ENCODE results near the gene IL18.
"Not testable (repeated sequence)": the region's sequence is repeated elsewhere in the genome, so short reads cannot be mapped to it uniquely, and the experiment has no call there.

The IL18 gene

GRCh38 chr11:112172362-112172994 is 8.6 kb upstream of the IL18 start:
- DNase-seq (ENCODE audit: low spot score), result no peak

- no peak for DNase-seq (ENCODE audit: low spot score)
These were observed 3.3 kb upstream of the IL18 start, which contains the start of gene TEX12 for GRCh38 chr11:112167145-112167544. Gene TEX12, plus strand, starts transcription at chr11:112167372. Its CDS starts 1,897 bp downstream, at chr11:112169269.

DNA sequence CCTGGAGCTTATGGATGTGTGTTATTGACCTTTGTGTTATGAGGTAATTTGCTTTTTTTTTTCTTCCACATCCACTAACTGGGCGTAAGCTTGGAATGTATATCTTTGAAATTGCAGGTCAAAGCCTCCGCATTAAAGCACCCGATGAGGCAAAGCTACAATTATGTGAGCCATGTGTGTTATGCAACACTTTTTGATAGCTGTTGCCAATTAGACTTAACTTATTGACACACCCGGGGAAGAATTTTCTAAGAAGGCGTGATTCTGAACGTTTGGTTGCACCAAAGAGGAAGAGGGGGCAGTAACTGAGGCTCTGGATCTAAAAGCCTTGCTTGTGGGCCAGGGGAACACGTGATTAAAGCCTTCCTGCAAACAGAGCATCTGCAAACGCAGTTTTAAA is 2.7 kb upstream of the IL18 start:
- DNase-seq (ENCODE audit: low spot score), result no peak

- DNase-seq (ENCODE audit: low spot score), result no peak
These were observed 1.2 kb upstream of the IL18 start for GRCh38 chr11:112165049-112165448.

- DNase-seq (ENCODE audit: low spot score), result peak; percentile 9
These were observed 940 bp downstream of the IL18 start for GRCh38 chr11:112162761-112163546.

- DNase-seq (ENCODE audit: low spot score), result not testable (repeated sequence)
These were observed 1.7 kb downstream of the IL18 start for GRCh38 chr11:112162200-112162599.

DNA sequence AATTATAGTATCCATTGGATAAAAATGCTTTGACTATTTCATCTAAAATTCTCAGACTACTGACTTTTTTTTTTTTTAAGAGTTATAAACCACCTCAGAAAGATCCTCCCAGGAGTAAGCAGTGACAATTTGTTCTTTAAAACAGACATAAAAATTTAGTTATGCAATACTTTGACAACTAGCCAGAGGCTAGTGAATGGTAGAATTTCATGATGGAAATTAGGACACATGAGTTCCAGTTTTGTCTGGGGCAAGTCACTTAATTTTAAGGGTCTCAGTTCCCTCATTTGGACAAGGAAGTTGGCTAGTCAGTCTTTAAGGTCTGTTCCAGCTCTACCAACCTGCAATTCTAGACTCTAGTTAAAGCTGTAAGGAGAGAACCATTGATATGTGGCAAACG is 2.9 kb downstream of the IL18 start:
- no peak for DNase-seq (ENCODE audit: low spot score)

- DNase-seq (ENCODE audit: low spot score), result no peak
These were observed 3.6 kb downstream of the IL18 start for GRCh38 chr11:112160091-112160848.

DNA sequence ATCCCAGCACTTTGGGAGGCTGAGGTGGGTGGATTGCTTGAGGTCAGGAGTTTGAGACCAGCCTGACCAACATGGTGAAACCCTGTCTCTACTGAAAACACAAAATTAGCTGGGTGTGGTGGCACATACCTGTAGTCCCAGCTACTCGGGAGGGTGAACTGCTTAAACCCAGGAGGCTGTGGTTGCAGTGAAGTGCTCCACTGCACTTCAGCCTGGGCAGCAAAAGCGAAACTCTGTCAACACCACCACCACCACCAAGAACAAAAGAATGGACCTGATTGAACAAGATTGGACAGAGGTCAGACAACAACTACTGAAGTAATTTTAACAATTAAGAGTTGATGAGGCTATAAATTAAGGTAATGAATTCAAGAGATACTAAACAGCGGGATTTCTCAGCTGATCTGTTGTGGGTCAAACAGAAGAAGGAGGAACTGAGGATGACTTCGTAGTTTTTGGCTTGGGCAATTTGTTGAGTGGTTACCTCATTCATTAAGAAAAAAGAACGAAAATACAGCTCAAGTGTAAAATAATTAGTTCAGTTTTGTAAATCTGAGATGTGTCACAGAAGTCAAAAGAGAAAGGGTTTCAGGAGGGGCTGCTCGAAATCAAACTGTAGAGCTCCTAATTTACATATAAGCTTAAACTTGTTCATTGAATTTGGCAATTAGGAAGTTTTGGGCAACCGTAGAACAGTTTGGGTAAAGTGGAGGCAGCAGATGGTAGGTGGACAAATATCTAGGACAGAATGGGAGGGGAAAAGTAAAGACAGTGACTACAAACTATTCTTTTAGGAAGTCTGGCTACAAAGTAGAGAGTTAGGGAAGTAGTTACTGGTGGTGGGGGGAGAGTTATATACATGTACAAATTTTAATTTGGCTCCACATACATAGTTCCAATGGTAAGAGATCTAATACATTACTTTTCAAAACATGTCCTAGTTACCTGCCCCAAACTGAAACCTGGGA is 4.5 kb downstream of the IL18 start:
- no peak for DNase-seq (ENCODE audit: low spot score)

GRCh38 chr11:112156956-112157766 is 6.7 kb downstream of the IL18 start:
- no peak for DNase-seq (ENCODE audit: low spot score)

DNA sequence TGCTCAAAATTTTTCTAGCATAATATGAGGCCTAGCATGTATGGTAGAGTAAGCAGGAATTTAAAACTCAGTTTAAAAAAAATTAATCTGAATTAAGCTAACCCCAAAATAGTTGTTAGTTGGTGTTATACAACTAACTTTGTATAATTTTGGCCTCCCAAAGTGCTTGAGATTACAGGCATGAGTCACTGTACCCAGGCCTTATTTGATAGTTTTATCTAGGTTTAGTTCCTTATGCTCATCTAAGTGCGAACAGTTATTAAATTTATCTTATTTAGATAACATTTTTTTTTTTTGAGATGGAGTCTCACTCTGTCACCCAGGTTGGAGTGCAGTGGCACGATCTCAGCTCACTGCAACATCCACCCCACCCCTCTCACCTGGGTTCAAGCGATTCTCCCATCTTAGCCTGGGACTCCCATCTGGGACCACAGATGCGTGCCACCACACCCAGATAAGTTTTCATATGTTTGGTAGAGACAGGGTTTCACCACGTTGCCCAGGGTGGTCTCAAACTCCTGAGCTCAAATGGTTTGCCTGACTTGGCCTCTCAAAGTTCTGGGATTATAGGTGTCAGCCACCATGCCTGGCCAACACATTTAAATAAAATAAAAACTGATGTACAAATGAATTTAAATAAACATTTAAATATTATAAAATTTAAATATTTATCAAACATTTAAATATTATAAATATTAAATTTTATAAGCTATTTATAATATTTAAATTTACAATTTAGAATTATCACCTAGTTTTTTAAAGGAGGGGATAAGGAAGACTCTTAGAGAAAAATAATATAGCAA is 7.5 kb downstream of the IL18 start:
- no peak for DNase-seq (ENCODE audit: low spot score)

DNA sequence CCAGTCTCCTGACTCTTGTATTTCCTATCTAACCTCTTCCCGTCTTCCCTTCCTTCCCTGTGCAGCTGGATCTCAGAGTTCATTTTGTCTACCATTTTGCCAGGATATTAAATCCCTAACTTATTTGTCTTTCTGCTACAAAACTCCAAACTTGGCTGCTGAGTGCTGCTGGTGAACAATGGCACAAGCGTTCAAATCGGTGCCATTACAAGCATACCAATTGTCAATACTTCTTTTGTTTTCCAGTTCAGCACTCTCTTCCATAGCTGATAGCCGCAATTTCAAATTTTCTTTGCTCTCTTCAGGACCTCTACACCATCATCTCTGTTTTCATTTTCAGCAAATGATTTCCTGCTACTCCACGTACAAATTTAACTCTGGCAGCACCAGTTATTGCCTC is 13.4 kb downstream of the IL18 start:
- DNase-seq (ENCODE audit: low spot score), result no peak

DNA sequence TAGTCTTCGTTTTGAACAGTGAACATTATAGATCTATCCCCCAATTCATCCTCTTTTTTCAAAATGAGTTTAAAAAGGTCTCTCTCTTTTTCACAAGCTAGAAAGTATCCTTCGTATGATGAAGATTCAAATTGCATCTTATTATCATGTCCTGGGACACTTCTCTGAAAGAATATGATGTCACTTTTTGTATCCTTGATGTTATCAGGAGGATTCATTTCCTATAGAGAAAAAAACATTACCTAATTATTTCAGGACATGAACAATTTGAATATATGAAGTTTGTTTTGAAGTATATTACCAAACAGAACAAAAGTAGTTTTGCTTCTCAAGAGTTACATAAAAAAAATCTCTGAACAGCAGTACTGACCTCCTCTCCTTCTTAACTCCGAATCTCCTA is 20.3 kb downstream of the IL18 start:
- no peak for DNase-seq (ENCODE audit: low spot score)

DNA sequence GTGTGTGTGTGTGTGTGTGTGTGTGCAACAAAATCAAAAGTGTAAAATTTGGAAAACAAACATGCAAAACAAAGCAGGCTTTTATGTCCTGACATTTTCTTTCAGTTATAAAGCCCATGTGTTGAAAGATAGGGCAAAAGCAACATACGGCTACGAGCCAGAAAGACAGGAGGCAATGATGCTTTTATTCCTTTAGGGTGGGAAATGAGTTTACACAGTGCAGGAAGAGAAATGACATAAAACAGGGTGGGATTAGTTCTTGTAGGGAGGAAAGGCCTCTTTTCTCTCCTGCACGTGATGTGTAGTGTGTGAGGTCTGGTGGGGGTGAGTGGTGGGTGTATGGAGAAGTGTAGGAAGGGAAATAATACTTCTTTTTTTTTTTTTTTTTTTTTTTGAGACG is 29.4 kb downstream of the IL18 start:
- DNase-seq (ENCODE audit: low spot score), result no peak

- no peak for DNase-seq (ENCODE audit: low spot score)
These were observed 31.2 kb downstream of the IL18 start for GRCh38 chr11:112132737-112133136.

- no peak for DNase-seq (ENCODE audit: low spot score)
These were observed 34.2 kb downstream of the IL18 start for GRCh38 chr11:112129656-112130055.

DNA sequence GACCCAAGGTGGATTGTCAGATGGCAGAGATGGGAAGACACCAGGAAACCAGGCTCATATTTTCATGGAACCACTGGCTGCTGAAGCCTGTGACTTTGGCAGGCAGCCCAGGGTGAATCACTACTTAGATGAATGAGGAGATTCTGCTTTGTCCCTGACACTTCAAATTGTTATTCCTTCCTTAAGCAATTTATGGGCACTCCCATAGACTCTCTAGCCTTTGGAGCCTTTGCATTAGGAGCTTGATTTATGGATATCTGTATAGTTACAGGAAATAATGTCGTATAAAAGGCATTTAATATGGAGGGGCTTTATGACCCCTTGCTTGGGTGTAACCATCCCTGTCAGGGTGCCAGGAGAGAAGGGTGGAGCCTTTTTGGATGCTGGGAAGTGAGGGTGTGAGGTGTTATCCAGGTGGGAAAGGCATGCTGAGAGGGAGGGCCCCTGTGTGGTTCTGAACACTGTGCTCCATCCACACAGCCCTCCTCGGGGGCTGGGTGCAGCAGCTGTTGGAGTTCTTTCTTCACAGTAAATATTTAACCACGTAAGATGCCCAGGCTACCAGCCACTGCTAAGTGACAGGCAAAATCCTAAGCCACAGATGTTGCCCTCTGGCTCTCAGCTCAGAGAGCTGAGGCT is 35.3 kb downstream of the IL18 start:
- DNase-seq (ENCODE audit: low spot score), result no peak

DNA sequence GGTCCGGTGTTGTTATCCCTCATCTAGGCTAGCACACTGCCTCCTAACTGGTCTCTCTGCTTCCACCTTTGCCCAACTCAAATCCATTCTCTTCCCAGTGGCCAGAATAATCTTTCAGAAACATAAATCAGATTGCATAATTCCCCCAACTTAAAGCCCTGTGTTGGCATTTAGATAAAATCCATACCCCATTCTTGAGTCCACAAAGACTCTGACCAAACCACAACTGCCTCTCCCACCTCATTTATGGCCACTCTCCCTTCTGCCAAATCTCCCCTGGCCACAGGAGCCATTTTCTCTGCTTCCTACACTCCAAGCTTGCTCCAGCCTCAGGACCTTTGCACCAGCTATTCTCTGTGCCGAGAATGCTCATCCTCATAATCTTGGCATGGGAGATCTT is 36.8 kb downstream of the IL18 start:
- no peak for DNase-seq (ENCODE audit: low spot score)

GRCh38 chr11:112123129-112123528 is 40.8 kb downstream of the IL18 start:
- DNase-seq (ENCODE audit: low spot score), result no peak

Data from hematopoietic multipotent progenitor cell treated with erythropoietin and hydrocortisone succinate and interleukin-3 and kit ligand, for 15 days (in vitro differentiated cells).